ENCODE data around the gene JADE3.

Gene JADE3

DNA sequence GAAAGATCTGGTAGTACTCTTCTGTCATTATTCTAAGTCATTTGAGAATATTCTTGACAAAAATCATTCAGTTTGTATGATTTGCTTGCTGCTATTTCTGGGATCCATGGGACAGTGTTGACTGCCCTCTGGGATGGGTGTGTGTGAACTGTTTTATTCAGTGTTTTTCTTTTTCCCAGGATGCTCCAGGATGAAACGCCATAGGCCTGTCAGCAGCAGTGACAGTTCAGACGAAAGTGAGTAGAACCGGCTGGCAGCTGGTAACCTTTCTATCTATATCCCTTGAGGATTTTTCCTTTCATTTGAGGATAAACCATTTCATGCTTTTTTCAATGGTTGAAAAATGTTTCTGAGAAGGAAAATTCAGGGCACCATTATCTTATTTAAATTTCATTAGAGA lies 72.5 kb downstream of the JADE3 start:
- H3K4me3 ChIP-seq (ENCODE audit: low read length) = no peak overlapping the region

GRCh38 chrX:46989548-46989947 lies 77.3 kb downstream of the JADE3 start:
- H2AFZ ChIP-seq (ENCODE audit: low read depth, low read length) = no peak overlapping the region
- no peak overlapping the region for H3K4me3 ChIP-seq (ENCODE audit: low read length)
- peaks cover 4% of the 10 kb centered on the region for H3K4me1 ChIP-seq (ENCODE audit: insufficient read depth, low read length)
- H3K9me3 ChIP-seq (ENCODE audit: low read length) = no peaks in the 10 kb centered on the region
- H3K36me3 ChIP-seq (ENCODE audit: insufficient read depth, low read length) = peaks cover 13% of the 10 kb centered on the region
- H3K27me3 ChIP-seq (ENCODE audit: insufficient read depth, low read length) = peaks cover 3% of the 10 kb centered on the region

More for the DNA sequence above, 72.5 kb downstream of the JADE3 start:
- H3K27me3 ChIP-seq (ENCODE audit: insufficient read depth, low read length) = no peaks in the 10 kb centered on the region
- H3K36me3 ChIP-seq (ENCODE audit: insufficient read depth, low read length) = peaks cover 13% of the 10 kb centered on the region
- H2AFZ ChIP-seq (ENCODE audit: low read depth, low read length) = no peak overlapping the region
- no peaks in the 10 kb centered on the region for H3K4me1 ChIP-seq (ENCODE audit: insufficient read depth, low read length)
- no peaks in the 10 kb centered on the region for H3K9me3 ChIP-seq (ENCODE audit: low read length)

DNA sequence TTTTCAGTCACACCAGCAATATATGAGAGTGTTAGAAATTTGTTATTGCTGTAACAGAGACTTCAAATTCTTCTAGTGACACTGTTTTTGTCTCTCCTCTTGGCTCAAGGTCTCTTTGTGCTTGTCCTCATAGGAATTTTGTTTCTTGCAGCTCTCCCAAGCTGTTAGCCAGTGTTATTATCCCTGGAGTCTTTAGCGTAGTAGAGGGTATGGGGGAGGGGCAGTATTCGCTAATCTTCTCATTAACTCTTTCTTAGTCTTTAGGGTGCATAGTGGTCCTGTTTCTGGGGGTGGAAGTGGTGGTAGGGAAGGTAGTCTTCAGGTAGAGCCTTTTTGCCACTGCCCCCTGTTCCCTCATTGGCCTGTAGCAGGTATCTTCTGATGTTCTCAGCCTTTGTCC lies 79.4 kb downstream of the JADE3 start:
- H3K4me3 ChIP-seq (ENCODE audit: low read length) = no peak overlapping the region

DNA sequence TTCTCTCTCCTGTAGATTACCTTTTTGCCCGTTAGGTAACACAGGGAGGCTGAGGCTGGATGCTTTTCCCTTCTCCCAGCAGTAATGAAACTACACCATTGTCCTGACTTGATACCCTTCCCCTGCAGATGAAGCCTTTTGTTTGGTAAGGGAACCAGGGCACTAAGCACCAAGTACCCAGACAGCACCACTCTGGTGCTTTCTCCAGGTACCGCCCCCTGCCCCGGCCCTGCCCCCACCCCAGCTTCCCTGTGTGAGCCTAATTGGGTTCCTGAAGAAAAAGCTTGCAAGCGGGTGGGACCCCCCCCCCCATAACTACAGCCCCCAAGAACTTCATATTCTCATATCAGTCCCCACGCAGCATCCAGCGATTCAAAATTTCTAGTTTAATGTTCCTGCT lies 79.8 kb downstream of the JADE3 start:
- Histone ChIP-seq H2AFZ (ENCODE audit: low read depth, low read length) (no peak overlapping the region), H3K4me1 (ENCODE audit: insufficient read depth, low read length) (peaks cover 4% of the 10 kb centered on the region), H3K36me3 (ENCODE audit: insufficient read depth, low read length) (peaks cover 6% of the 10 kb centered on the region), H3K4me3 (ENCODE audit: low read length) (no peak overlapping the region), H3K27me3 (ENCODE audit: insufficient read depth, low read length) (peaks cover 3% of the 10 kb centered on the region), H3K9me3 (ENCODE audit: low read length) (no peaks in the 10 kb centered on the region)

More for the DNA sequence above, 79.4 kb downstream of the JADE3 start:
- Histone ChIP-seq H3K9me3 (ENCODE audit: low read length) (no peaks in the 10 kb centered on the region), H2AFZ (ENCODE audit: low read depth, low read length) (no peak overlapping the region), H3K36me3 (ENCODE audit: insufficient read depth, low read length) (peaks cover 8% of the 10 kb centered on the region), H3K27me3 (ENCODE audit: insufficient read depth, low read length) (peaks cover 3% of the 10 kb centered on the region), H3K4me1 (ENCODE audit: insufficient read depth, low read length) (peaks cover 4% of the 10 kb centered on the region)

DNA sequence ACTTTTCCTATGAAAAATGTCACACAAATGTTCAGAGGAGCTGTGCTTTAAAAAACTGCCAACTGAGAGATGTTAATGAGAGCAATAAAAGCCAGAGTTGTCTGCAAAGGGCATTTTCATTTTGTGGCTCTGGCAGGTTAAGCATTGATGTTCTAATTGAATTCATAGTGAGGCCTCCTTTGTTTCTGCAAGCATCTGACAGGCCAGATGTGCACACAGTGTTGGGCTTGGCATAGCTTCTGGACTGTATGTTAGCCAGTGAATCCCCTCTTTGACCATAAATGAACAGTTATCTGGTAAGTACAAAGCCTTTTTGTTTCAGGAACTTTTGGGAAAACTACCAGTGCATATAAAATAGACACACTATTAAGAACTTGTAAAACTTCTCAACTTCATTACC lies 81.9 kb downstream of the JADE3 start:
- Histone ChIP-seq H3K9me3 (ENCODE audit: low read length) (no peaks in the 10 kb centered on the region), H3K27me3 (ENCODE audit: insufficient read depth, low read length) (peaks cover 3% of the 10 kb centered on the region), H3K4me1 (ENCODE audit: insufficient read depth, low read length) (peaks cover 4% of the 10 kb centered on the region), H3K4me3 (ENCODE audit: low read length) (no peak overlapping the region), H2AFZ (ENCODE audit: low read depth, low read length) (no peak overlapping the region), H3K36me3 (ENCODE audit: insufficient read depth, low read length) (peaks cover 8% of the 10 kb centered on the region)

GRCh38 chrX:47012131-47012530 lies 99.9 kb downstream of the JADE3 start:
- peaks cover 11% of the 10 kb centered on the region for H3K4me1 ChIP-seq (ENCODE audit: insufficient read depth, low read length)
- H3K27me3 ChIP-seq (ENCODE audit: insufficient read depth, low read length) = no peaks in the 10 kb centered on the region
- H2AFZ ChIP-seq (ENCODE audit: low read depth, low read length) = no peak overlapping the region
- H3K36me3 ChIP-seq (ENCODE audit: insufficient read depth, low read length) = no peaks in the 10 kb centered on the region
- H3K4me3 ChIP-seq (ENCODE audit: low read length) = no peak overlapping the region
- H3K9me3 ChIP-seq (ENCODE audit: low read length) = no peaks in the 10 kb centered on the region

DNA sequence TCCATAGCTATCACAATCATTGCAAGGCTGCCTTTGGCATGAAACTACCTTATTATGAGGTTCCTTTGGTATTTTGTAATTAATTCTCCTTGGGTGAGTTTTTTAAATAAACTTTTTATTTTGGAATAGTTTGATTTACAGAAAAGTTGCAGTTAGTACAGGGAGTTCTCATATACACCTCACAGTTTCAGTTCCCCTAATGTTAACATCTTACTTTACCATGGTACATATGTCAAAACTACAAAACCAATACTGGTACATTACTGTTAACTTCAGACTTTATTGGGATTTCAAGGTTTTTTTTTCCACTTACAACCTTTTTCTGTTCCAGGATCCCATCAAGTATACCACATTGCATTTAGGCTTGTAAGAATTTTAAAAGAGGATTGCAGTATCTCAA lies 114.0 kb downstream of the JADE3 start:
- no peaks in the 10 kb centered on the region for H3K4me1 ChIP-seq (ENCODE audit: insufficient read depth, low read length)
- no peaks in the 10 kb centered on the region for H3K27me3 ChIP-seq (ENCODE audit: insufficient read depth, low read length)
- no peak overlapping the region for H3K4me3 ChIP-seq (ENCODE audit: low read length)
- H2AFZ ChIP-seq (ENCODE audit: low read depth, low read length) = no peak overlapping the region
- H3K9me3 ChIP-seq (ENCODE audit: low read length) = no peaks in the 10 kb centered on the region
- H3K36me3 ChIP-seq (ENCODE audit: insufficient read depth, low read length) = peaks cover 6% of the 10 kb centered on the region

DNA sequence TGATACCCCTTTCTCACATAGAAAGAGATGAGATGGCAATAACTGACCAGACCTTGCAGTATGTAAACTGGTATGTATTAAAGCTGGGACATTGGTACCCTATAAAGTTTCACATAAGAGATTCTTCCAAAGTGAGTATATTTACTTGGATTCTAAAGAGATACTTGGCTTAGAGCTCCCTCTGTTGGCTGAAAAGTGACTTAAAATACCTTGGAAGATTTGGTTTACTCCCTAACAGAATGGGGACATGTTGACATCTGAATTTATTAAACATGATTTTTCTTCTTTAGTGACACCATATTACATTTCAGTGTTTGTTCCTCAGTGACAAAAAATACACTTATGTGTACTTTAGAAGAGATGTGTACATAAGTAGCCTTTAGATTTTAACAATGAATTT lies 118.1 kb downstream of the JADE3 start:
- no peaks in the 10 kb centered on the region for H3K9me3 ChIP-seq (ENCODE audit: low read length)
- H3K4me3 ChIP-seq (ENCODE audit: low read length) = no peak overlapping the region
- H3K4me1 ChIP-seq (ENCODE audit: insufficient read depth, low read length) = no peaks in the 10 kb centered on the region
- H3K27me3 ChIP-seq (ENCODE audit: insufficient read depth, low read length) = no peaks in the 10 kb centered on the region
- no peak overlapping the region for H2AFZ ChIP-seq (ENCODE audit: low read depth, low read length)
- peaks cover 14% of the 10 kb centered on the region for H3K36me3 ChIP-seq (ENCODE audit: insufficient read depth, low read length)

DNA sequence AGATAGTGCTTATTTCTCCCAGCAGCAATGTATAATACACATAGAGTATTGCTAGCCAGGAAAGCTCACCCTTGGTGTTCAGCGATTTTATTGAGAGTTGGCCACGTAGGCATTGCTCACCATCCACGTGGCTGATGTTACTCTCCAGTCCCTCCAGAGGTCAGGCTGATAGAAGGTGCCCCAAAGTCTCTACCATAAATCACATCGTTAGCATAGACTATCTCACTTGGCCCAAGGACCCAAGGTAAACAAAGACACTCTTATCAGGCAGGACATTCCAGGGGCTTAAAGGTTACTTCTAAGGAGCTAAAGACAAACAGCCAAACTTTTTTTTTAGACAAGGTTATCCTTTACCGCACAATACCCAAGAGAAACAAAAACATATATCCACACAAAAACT lies 135.8 kb downstream of the JADE3 start:
- no peak overlapping the region for H3K4me3 ChIP-seq (ENCODE audit: low read length)
- H2AFZ ChIP-seq (ENCODE audit: low read depth, low read length) = no peak overlapping the region
- H3K36me3 ChIP-seq (ENCODE audit: insufficient read depth, low read length) = peaks cover 3% of the 10 kb centered on the region
- H3K4me1 ChIP-seq (ENCODE audit: insufficient read depth, low read length) = no peaks in the 10 kb centered on the region
- no peaks in the 10 kb centered on the region for H3K9me3 ChIP-seq (ENCODE audit: low read length)
- H3K27me3 ChIP-seq (ENCODE audit: insufficient read depth, low read length) = no peaks in the 10 kb centered on the region

- Histone ChIP-seq H3K27me3 (ENCODE audit: insufficient read depth, low read length) (peaks cover 9% of the 10 kb centered on the region), H2AFZ (ENCODE audit: low read depth, low read length) (no peak overlapping the region), H3K4me1 (ENCODE audit: insufficient read depth, low read length) (no peaks in the 10 kb centered on the region), H3K36me3 (ENCODE audit: insufficient read depth, low read length) (peaks cover 10% of the 10 kb centered on the region), H3K9me3 (ENCODE audit: low read length) (no peaks in the 10 kb centered on the region), H3K4me3 (ENCODE audit: low read length) (no peak overlapping the region)
Measured at GRCh38 chrX:47059142-47059874, 147.1 kb downstream of the JADE3 start.

GRCh38 chrX:47060708-47061107 lies 148.5 kb downstream of the JADE3 start:
- no peaks in the 10 kb centered on the region for H3K4me1 ChIP-seq (ENCODE audit: insufficient read depth, low read length)
- peaks cover 10% of the 10 kb centered on the region for H3K36me3 ChIP-seq (ENCODE audit: insufficient read depth, low read length)
- H2AFZ ChIP-seq (ENCODE audit: low read depth, low read length) = no peak overlapping the region
- H3K9me3 ChIP-seq (ENCODE audit: low read length) = no peaks in the 10 kb centered on the region
- H3K27me3 ChIP-seq (ENCODE audit: insufficient read depth, low read length) = peaks cover 7% of the 10 kb centered on the region
- no peak overlapping the region for H3K4me3 ChIP-seq (ENCODE audit: low read length)

DNA sequence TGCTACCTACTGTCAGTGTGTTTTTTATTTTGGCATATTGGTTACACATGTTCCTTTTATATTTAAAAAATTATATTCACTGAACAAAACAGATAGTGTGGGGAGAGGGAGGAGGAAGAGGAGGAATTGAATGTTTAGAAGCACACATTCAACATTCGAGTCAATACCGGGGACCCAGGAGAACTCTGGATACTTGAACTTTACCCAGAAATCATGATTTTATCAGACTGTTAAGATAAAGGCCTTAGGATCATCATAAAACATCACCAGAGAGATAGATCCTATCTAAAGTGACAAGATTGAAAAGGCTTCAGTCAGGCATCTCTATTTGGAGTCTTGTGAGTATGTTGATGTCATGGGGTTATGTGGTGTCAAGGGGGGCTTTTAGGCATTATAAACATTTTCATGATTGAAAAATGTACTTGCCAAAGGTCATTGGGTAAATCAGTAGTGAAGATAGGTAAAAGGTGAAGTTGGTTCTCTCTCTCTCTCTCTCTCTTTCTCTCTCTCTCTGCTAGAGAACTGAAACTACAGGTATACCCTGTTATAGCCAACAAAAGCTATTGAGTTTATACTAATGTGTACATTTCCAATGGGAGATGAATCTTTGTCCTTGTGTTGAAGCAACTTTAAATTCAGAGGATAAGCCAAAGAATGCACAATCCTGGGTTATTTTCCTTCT lies 149.2 kb downstream of the JADE3 start:
- Histone ChIP-seq H2AFZ (ENCODE audit: low read depth, low read length) (no peak overlapping the region), H3K27me3 (ENCODE audit: insufficient read depth, low read length) (peaks cover 6% of the 10 kb centered on the region), H3K4me1 (ENCODE audit: insufficient read depth, low read length) (no peaks in the 10 kb centered on the region), H3K36me3 (ENCODE audit: insufficient read depth, low read length) (peaks cover 10% of the 10 kb centered on the region), H3K9me3 (ENCODE audit: low read length) (no peaks in the 10 kb centered on the region), H3K4me3 (ENCODE audit: low read length) (no peak overlapping the region)

GRCh38 chrX:47063179-47063578 lies 151.0 kb downstream of the JADE3 start:
- no peak overlapping the region for H3K4me3 ChIP-seq (ENCODE audit: low read length)
- no peaks in the 10 kb centered on the region for H3K4me1 ChIP-seq (ENCODE audit: insufficient read depth, low read length)
- no peaks in the 10 kb centered on the region for H3K9me3 ChIP-seq (ENCODE audit: low read length)
- no peak overlapping the region for H2AFZ ChIP-seq (ENCODE audit: low read depth, low read length)
- peaks cover 6% of the 10 kb centered on the region for H3K27me3 ChIP-seq (ENCODE audit: insufficient read depth, low read length)
- H3K36me3 ChIP-seq (ENCODE audit: insufficient read depth, low read length) = peaks cover 5% of the 10 kb centered on the region

Measured in neuron (in vitro differentiated cells).